GM03348 (cell line): Measurements from ENCODE around the gene GLIS2.

Source experiments
- DNase-seq: peaks from one replicate; pipeline ENCODE4 v3.0.0; 2012; ENCODE audit warnings: low spot score

The GLIS2 gene

DNA sequence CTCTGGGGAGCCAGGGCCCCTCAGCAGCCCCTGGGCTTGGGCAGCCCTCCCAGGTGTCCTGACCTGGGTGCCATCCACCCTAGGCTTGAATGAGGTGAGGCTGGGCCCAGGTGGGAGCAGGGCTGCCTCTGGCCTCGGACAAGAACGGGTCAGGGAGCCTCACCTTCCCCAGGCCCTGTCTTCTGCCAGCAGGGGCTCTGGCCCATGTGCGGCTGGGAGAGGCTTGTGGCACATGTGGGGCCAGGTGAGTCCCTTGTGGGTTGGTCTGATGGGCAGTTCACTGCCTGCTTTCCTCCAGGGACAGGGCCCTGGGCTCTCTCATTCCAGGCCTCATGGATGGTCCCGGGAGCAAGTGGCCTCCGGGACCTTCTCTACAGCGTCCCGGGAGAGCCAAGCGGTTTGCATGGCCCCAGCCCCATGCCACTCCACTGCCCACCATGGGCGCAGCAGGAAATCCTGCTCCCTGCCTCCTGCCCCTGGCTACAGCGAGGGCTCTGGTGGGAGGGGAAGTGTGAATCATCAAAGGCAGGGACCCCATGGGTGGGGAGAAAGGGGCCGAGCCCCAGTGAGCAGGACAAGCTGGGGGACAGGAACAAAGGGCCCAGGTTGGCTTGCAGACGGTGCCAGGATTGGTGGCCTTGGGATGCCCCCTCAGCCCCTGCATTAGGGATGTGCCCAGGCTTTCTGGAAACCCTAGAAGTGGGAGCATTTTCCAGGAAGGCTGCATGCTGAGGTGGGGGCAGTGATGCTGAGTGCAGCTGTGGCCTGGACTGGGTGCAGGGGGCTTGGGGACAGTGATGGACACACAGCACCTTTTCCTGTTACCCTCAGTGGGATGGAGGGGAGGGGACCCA lies 68.0 kb downstream of the GLIS2 start:
- DNase-seq: no peak

DNA sequence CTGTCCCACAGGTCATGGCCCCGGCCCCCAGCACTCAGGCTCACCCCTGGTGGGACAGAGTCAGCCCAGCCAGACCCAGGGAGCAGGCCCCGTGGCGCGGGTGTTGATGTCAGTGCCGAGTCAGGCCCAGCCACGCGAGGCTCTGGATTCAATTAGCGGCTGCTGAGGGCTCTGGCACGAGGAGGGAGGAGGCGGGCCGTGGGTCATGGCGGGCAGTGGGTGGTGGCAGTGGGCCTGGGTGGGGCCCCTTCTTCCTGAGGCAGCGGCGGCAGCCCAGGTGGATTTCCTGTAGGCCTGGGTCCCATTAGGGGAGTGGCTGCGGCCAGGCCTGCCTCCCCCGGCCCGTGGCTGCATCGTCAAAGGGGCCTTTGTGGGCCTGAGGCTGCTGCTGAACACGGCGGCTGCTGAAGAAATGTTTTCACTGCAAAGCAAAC lies 68.7 kb downstream of the GLIS2 start:
- DNase-seq: peak; percentile 83

DNA sequence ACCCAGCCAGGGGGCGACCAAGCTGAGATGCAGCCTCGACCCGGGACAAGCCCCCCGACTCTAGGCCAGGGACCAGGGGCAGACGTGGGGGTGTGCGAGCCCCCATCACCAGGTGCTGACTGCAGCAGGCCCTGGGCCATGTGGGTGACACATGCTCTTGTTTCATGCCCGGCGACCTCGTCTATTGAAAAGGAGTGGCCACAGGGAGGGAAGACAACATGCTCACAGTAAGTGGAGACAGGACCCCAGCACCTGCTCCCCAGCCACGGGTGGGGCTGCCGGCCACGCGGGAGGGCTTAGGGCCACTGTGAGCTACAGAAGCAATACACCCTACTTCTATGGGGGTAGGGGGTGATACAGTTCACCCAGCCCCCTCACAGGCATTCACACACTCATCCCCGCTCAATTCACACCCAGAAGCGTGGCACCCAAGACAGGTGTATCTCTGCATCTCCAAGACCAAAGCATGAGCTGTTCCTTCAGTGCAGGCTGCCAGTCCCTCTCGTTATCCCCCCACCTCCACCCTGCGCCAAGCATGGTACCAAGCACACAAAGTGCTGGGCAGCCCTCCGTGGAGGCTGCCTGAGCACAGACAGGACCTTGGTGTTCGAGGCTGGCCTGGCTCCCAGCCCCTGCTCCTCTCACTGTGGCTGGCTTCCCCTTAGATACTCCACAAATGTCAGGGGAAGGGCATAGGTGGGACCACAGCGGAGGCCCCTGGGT lies 69.4 kb downstream of the GLIS2 start:
- no peak for DNase-seq

DNA sequence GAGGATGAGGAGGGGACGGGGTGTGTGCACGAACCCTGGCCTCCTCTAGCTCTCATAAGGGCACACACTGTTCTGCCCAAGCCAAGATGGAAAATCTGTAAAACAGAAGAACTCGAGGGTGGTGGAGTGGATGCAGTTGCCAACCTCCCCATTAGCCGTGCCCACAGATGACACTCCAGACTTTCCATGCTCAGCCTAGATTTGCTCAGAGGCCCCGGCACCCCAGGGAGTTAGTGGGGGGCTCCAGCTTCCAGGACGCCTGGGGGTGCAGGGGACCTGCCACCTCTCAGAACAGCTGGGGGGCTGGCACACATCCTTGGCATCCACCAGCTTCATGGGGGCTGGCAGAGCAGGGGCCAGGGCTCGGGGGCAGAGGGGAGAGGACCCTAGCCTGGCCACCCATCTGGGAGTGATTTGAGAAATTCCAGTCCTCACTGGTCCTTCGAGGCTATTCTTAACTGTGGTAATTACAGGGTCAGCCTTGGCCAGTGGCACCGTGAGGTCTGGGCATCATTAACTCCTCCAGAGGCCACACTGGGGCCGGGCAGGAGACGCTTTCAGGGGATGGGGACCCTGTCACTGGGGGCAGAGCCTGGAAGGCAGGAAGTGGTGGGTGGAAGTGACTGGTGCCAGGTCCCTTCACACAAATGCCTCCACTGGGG lies 70.1 kb downstream of the GLIS2 start:
- DNase-seq: peak; percentile 51

DNA sequence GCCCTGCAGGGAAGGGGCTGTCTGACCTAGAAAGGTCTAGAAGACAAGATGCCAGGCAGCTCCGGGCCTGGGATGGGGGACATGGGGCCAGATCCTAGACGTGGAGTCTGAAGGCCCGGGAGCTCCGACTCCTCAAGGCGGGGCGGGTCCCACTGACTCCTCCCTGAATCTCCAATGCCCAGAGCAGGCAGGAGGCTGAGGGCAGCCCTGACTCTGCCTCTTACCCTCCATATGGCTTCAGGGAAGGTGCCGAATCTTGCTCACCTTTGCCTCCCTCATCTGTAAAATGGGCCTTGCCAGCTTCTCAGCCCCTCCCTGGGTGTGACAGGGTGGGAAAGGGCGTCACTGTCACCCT lies 70.6 kb downstream of the GLIS2 start:
- DNase-seq: peak; percentile 77

DNA sequence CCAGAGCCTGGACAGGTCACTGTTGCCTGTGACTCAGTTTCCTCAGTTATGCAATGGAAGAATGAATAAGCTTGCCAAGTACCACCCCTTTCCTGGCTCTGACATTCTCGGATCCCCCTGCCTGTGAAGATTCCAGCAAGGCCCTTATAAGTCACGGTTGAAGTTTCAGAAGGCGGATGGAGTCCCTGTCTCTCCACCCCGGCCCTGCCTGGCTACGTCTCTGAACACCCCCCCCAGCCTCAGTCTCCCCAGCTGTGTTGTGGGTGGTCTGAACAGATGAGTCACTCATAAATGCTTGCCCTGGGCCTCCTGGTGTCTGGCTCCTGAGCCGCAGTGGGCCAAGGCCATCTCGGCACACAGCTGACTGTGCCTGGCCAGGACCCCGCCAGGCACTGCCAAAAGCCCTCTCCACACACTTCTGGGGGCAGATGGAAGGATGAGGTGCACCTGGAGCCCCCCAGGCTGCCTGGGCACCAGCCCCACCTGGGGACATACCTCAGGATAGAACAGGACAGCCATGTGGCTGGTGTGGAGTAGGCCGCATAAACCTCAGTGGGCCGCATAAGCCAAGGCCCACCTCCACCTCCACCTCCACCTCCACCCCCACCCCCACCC lies 71.2 kb downstream of the GLIS2 start:
- peak; percentile 63 for DNase-seq

DNA sequence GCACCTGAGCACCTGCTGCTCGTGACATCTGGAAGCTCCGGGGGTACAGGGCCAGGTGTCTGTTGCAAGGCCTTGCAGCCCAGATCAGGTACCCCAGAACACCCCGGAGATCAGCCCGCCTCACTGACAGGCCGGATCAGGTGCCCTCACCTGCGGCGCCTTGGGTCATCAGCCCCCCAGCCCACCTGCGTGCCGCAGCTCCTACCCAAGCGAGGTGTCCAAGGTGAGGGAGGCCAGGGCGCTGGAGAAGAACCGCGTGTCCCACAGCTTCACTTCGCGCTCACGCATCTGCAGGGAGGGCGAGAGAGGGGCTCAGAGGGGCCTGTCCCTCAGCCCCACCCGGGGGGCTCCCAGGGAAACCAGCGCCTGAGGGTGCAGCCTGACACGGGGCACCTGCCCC lies 71.9 kb downstream of the GLIS2 start:
- no peak for DNase-seq

DNA sequence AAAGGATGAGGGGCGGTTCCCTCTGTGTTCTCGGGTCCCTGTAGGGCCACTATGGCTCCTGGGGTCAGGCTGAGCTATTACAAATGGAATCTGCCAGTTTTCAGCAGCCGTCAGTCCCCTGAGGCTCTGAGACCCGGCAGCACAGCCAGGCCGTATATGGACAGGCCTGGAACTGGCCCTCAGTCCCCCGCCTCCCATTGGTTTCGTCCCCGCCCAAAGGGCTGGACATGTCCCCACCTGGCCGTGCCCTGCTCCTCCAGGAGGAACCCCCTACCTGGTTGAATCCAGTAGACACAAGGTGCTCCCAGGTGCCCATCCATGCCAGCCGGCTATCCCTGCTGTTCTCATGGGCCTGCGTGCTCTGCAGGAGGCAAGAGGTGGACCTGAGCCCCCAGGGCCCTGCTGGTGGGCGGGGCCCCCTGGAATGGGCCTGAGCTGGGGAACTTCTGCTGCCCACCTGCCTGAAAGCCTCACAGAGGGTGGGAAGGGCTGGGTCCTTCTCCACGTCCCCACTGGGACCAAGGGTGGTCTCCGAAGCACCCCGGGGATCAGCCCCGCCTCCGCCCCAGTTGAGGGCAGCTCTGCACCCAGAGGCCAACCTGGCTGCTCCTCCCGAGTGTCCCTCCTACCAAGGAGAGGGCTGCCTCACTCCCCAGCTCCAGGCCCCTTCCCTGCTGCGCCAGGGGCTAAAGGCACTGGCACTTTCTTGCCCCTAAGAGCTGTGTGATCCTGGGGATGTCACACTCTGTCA lies 72.6 kb downstream of the GLIS2 start:
- DNase-seq: no peak
